ENCODE data around the gene DNPH1.

Gene DNPH1

DNA sequence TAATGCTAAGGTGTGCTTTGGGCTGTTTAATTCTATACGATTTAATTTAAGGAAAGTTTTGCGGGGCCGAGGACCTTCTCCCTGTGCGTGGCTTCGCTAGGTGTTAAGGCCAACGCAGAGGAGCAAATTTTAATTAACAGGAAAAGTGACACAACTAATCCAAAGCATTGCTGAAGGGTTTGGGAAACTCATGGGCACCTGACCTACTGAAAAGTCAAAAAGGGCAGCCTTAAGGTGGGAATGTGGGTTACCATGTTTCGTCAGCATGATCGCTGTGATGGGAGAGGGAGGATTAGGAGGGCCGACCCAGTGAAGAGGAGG, 47.7 kb downstream of the DNPH1 start:
- peak overlapping the region; percentile 71 to 85 for H3K27ac ChIP-seq
- TF ChIP-seq, protein P1, sequence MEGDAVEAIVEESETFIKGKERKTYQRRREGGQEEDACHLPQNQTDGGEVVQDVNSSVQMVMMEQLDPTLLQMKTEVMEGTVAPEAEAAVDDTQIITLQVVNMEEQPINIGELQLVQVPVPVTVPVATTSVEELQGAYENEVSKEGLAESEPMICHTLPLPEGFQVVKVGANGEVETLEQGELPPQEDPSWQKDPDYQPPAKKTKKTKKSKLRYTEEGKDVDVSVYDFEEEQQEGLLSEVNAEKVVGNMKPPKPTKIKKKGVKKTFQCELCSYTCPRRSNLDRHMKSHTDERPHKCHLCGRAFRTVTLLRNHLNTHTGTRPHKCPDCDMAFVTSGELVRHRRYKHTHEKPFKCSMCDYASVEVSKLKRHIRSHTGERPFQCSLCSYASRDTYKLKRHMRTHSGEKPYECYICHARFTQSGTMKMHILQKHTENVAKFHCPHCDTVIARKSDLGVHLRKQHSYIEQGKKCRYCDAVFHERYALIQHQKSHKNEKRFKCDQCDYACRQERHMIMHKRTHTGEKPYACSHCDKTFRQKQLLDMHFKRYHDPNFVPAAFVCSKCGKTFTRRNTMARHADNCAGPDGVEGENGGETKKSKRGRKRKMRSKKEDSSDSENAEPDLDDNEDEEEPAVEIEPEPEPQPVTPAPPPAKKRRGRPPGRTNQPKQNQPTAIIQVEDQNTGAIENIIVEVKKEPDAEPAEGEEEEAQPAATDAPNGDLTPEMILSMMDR (IDR thresholded peaks at IDR 0.05) = no peak
- no peak for DNase-seq (ENCODE audit: low spot score)
- peak overlapping the region; percentile 81 for H3K4me3 ChIP-seq

DNA sequence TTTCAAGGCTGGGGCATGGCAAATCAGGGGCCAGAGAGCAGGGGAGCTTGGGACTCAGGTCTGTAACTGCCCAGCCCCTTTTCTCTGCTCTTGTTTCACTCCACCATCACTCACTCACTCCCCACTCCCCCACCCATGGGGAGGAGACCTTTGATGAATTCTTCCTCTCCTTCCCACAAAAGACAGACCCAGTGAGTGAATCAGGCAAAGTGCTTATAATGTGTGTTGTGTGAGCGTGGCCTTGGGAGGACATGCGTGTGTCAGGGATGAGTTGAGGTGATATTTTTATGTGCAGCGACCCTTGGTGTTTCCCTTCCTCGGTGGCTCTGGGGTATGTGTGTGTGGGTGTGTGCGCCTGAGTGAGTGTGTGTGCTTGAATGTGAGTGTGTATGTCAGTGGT, 48.3 kb downstream of the DNPH1 start:
- TF ChIP-seq, protein P1 (IDR thresholded peaks at IDR 0.05) = no peak
- no peak for DNase-seq (ENCODE audit: low spot score)
- Histone ChIP-seq H3K4me3 (no peak overlapping the region), H3K27ac (peak overlapping the region in 1 of 2 donors; percentile 13)

DNA sequence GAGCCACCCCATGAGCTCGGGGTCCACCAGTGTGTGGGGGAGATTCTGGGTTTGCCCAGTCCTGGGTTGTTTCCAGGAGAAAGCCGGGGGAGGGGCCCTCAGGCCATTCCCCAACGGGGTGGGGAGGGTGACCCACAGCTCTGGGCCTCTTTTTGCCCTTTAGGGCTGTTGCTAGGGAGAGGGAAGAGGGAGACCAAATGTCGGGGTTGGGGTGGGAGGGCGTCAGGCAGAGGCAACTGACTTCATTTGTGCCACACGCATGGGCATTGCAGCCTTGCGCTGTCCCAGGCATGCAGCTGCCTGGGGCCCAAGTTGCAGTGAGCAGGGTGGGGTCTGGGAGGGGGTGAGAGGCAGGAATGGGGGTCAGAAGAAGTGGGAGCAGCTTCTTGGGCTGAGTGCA, 49.2 kb downstream of the DNPH1 start:
- no peak for DNase-seq (ENCODE audit: low spot score)
- H3K27ac ChIP-seq = no peak overlapping the region
- TF ChIP-seq, protein P1 (IDR thresholded peaks at IDR 0.05) = no peak
- H3K4me3 ChIP-seq = no peak overlapping the region

DNA sequence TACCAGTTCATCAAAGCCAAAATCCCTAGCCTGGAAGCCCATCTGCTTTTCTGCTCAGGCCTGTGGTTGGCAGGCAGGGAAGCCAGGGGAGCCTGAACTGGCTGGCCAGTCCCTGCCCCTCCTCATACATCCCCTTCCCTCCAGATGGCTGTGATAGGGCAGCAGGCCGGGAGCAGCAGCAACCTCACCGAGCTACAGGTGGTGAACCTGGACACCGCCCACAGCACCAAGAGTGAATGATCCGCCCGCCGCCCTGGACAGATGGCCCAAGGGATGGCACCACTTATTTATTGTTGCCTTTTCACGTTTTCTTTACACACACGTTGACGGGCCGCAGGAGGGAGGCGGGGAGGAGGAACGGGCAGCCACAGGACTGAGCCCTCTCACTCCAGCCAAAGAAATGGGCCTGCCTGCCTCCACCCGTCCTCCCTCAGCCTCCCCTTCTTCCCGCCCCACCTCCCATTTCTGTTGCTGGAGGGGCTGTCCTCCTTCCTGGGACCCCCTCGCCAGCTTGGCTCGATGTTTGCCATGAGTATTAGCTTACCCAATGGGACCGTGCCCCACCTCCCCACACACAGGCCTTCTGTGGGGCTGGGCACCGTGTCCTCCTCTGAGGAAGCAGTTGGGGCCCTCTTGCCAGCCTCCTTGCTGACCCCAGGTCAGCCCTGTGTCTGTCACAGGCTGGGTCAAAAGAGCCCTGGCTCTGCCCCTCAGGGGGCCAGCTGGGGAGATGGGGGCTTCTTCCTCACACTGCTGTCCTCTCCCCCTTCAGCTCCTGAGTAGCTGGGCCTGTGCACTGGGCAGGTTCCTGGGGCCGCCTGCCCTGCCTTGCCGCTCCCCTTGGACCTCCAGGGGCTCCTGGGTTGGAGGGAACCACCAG, 50.1 kb downstream of the DNPH1 start:
- Histone ChIP-seq H3K27ac (no peak overlapping the region), H3K4me3 (no peak overlapping the region)
- DNase-seq (ENCODE audit: low spot score) = no peak
- TF ChIP-seq, protein P1 (IDR thresholded peaks at IDR 0.05) = no peak

DNA sequence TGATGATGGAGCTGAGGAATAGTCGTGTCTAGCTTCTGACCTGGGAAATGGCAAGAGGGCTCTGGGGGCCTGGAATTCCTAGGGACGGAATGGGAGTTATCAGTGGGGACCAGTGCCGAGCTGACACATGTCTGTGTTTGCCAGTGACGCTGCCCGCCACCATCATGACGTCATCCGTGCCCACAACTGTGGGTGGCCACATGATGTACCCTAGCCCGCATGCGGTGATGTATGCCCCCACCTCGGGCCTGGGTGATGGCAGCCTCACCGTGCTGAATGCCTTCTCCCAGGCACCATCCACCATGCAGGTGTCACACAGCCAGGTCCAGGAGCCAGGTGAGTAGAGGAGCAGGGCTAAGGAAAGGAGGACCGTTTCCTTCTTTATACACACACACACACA, 51.1 kb downstream of the DNPH1 start:
- no peak for DNase-seq (ENCODE audit: low spot score)
- H3K27ac ChIP-seq = no peak overlapping the region
- no peak overlapping the region for H3K4me3 ChIP-seq
- TF ChIP-seq, protein P1 (IDR thresholded peaks at IDR 0.05) = no peak

DNA sequence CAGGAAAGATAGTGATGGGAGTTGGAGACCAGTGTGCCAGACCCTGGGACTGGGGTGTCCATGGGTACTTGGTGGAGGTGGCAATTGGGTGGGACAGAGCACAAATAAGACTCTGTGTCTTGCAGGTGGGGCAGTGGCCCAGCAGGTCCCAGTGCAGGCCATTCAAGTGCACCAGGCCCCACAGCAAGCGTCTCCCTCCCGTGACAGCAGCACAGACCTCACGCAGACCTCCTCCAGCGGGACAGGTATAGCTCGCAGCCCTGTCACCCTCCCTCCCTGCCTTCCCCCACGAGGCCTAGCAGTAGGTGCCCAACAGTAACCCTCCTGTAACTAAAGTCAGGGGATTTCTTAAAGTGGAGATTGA, 52.9 kb downstream of the DNPH1 start:
- Histone ChIP-seq H3K4me3 (no peak overlapping the region), H3K27ac (peak overlapping the region in 1 of 2 donors; percentile 99)
- TF ChIP-seq, protein P1 (IDR thresholded peaks at IDR 0.05) = no peak
- no peak for DNase-seq (ENCODE audit: low spot score)
